ENCODE results near the gene PRSS38. TPM values are rescaled to one million over a fixed set of nuclear protein-coding genes. Genes with fewer than 3 reads are reported as not detected.

Gene PRSS38
- total RNA-seq, 1 experiment from 2014 or later, result not detected

DNA sequence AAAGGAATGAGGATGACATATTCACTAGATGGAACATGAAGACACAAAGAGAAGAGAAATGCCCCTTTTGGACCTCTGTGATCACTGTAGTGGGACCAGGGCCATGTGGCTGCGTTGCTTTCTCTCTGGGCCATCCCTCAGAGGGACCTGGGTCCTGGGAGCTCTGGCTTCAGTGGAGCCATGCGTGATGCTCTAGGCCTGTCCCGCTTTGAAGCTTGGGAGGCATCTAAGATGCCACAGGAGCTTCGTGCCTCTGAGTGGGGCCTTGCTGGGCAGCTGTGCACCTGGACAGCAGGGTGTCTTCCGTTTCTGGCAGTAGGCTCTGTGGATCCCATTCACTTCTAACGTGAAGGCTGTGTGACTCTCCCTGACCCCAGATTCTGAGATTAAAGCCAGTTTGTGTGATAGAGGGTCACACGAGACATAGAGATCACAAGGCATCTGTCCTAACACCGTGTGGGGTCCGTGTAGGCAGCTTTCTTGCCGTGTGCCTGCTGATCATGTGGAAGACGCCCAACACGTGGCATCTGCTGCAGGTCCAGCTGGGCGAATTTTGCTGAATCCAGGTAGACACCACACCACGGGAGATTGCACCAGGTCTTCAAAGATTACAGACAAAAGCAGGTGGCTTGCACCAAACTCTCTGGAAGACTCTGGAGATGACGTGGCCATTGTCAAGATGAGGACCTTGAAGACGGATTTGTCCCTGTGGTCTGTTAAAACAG is 17.2 kb upstream of the PRSS38 start:
- POLR2A ChIA-PET, result no interaction called here
- Histone ChIP-seq H3K27me3 (ENCODE audit: control insufficient read depth, insufficient read depth, low read length) (no peaks in the 10 kb centered on the region), H3K4me3 (ENCODE audit: low read depth in 2 of 2, low read length in 2 of 2) (no peak overlapping the region), H3K27ac (ENCODE audit: low read length) (no peak overlapping the region), H3K4me1 (ENCODE audit: control insufficient read depth, insufficient read depth, low read length) (peaks cover 15% of the 10 kb centered on the region), H3K9me3 (ENCODE audit: control insufficient read depth, insufficient read depth, low read depth, low read length) (no peaks in the 10 kb centered on the region), H3K36me3 (ENCODE audit: control insufficient read depth, insufficient read depth, low read length) (no peaks in the 10 kb centered on the region)
- in situ Hi-C loops (cut with HindIII; ENCODE audit: low pct_unique_long_range_greater_than_20kb, low sequenced_read_pairs) (no loop called here), intact Hi-C loops (cut with micrococcal nuclease; ENCODE audit: unreplicated experiment) (loop anchor here (10.0 kb wide), 1 partner anchor 147 kb away; the partner anchor contains the start of gene WNT9A)
- DNase-seq (ENCODE audit: low read depth, low spot score) (no peak), ATAC-seq (no peak)
- TF ChIP-seq, protein P1, sequence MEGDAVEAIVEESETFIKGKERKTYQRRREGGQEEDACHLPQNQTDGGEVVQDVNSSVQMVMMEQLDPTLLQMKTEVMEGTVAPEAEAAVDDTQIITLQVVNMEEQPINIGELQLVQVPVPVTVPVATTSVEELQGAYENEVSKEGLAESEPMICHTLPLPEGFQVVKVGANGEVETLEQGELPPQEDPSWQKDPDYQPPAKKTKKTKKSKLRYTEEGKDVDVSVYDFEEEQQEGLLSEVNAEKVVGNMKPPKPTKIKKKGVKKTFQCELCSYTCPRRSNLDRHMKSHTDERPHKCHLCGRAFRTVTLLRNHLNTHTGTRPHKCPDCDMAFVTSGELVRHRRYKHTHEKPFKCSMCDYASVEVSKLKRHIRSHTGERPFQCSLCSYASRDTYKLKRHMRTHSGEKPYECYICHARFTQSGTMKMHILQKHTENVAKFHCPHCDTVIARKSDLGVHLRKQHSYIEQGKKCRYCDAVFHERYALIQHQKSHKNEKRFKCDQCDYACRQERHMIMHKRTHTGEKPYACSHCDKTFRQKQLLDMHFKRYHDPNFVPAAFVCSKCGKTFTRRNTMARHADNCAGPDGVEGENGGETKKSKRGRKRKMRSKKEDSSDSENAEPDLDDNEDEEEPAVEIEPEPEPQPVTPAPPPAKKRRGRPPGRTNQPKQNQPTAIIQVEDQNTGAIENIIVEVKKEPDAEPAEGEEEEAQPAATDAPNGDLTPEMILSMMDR (IDR thresholded peaks at IDR 0.05), result no peak
- TF ChIP-seq SIN3A (IDR thresholded peaks at IDR 0.05; ENCODE audit: borderline replicate concordance, insufficient read depth, low read depth, low read length) (no peak), POLR2AphosphoS5 (IDR thresholded peaks at IDR 0.05; ENCODE audit: low read depth, low read length) (no peak), TCF7L2 (IDR thresholded peaks at IDR 0.05; ENCODE audit: low read depth, low read length) (no peak), REST (IDR thresholded peaks at IDR 0.05; ENCODE audit: insufficient read depth in 1 of 2, low read depth in 2 of 2, low read length in 1 of 2) (no peak)
- no TSS peak for BruUV-seq (replicated peaks)
- CTCF ChIA-PET, result no interaction called here

- Histone ChIP-seq H3K36me3 (ENCODE audit: control insufficient read depth, insufficient read depth, low read length) (no peaks in the 10 kb centered on the region), H3K27me3 (ENCODE audit: control insufficient read depth, insufficient read depth, low read length) (no peaks in the 10 kb centered on the region; the same call in 1 of the 2 replicates), H3K9me3 (ENCODE audit: control insufficient read depth, insufficient read depth, low read depth, low read length) (peaks cover 3% of the 10 kb centered on the region; the same call in 1 of the 2 replicates), H3K4me3 (ENCODE audit: low read depth in 2 of 2, low read length in 2 of 2) (no peak overlapping the region), H3K4me1 (ENCODE audit: control insufficient read depth, insufficient read depth, low read length) (peaks cover 4% of the 10 kb centered on the region), H3K27ac (ENCODE audit: low read length) (no peak overlapping the region)
- CTCF ChIA-PET, result interaction anchor here (0.6 kb wide), 1 partner anchor 12 kb away, joined by 6 read pairs; no protein-coding TSS in a partner anchor
- intact Hi-C loops (cut with micrococcal nuclease; ENCODE audit: unreplicated experiment), result loop anchor here (10.0 kb wide), 1 partner anchor 145 kb away; the partner anchor contains the start of gene WNT9A
- in situ Hi-C loops (cut with HindIII; ENCODE audit: low pct_unique_long_range_greater_than_20kb, low sequenced_read_pairs), result no loop called here
- TF ChIP-seq TCF7L2 (IDR thresholded peaks at IDR 0.05; ENCODE audit: low read depth, low read length), result no peak
- TF ChIP-seq POLR2AphosphoS5 (IDR thresholded peaks at IDR 0.05; ENCODE audit: low read depth, low read length), result no peak
- POLR2A ChIA-PET, result no interaction called here
- no TSS peak for BruUV-seq (replicated peaks)
- ATAC-seq (no peak), DNase-seq (ENCODE audit: low read depth, low spot score) (no peak)
Observed at GRCh38 chr1:227799756-227800155, 15.7 kb upstream of the PRSS38 start.

- ATAC-seq (no peak), DNase-seq (ENCODE audit: low read depth, low spot score) (no peak)
- in situ Hi-C loops (cut with HindIII; ENCODE audit: low pct_unique_long_range_greater_than_20kb, low sequenced_read_pairs) (no loop called here), intact Hi-C loops (cut with micrococcal nuclease; ENCODE audit: unreplicated experiment) (no loop called here)
- Histone ChIP-seq H3K36me3 (ENCODE audit: control insufficient read depth, insufficient read depth, low read length) (no peaks in the 10 kb centered on the region; the same call in 1 of the 2 replicates), H3K4me1 (ENCODE audit: control insufficient read depth, insufficient read depth, low read length) (no peaks in the 10 kb centered on the region), H3K27ac (ENCODE audit: low read length) (no peak overlapping the region), H3K9me3 (ENCODE audit: control insufficient read depth, insufficient read depth, low read depth, low read length) (peaks cover 3% of the 10 kb centered on the region; the same call in 1 of the 2 replicates), H3K27me3 (ENCODE audit: control insufficient read depth, insufficient read depth, low read length) (no peaks in the 10 kb centered on the region; the same call in 1 of the 2 replicates), H3K4me3 (ENCODE audit: low read depth in 2 of 2, low read length in 2 of 2) (no peak overlapping the region)
- TF ChIP-seq TCF7L2 (IDR thresholded peaks at IDR 0.05; ENCODE audit: low read depth, low read length) (no peak), SIN3A (IDR thresholded peaks at IDR 0.05; ENCODE audit: borderline replicate concordance, insufficient read depth, low read depth, low read length) (no peak), POLR2AphosphoS5 (IDR thresholded peaks at IDR 0.05; ENCODE audit: low read depth, low read length) (no peak), REST (IDR thresholded peaks at IDR 0.05; ENCODE audit: insufficient read depth in 1 of 2, low read depth in 2 of 2, low read length in 1 of 2) (no peak)
- TF ChIP-seq, protein P1 (IDR thresholded peaks at IDR 0.05), result no peak
- CTCF ChIA-PET, result no interaction called here
- no TSS peak for BruUV-seq (replicated peaks)
- POLR2A ChIA-PET, result no interaction called here
Observed at GRCh38 chr1:227803933-227804332, 11.5 kb upstream of the PRSS38 start.
